Hematopoietic multipotent progenitor cell treated with erythropoietin and hydrocortisone succinate and interleukin-3 and kit ligand, for 15 days (in vitro differentiated cells): ENCODE results near the gene FTH1.
A peak's percentile ranks its signal among the peaks of the same experiment; 100 is the strongest.
"Not testable (repeated sequence)": the region's sequence is repeated elsewhere in the genome, so short reads cannot be mapped to it uniquely, and the experiment has no call there.

Experiments
- DNase-seq: peaks from one replicate; pipeline ENCODE4 v3.0.0-alpha.2; 2015; ENCODE audit warnings: low spot score

The FTH1 gene

DNA sequence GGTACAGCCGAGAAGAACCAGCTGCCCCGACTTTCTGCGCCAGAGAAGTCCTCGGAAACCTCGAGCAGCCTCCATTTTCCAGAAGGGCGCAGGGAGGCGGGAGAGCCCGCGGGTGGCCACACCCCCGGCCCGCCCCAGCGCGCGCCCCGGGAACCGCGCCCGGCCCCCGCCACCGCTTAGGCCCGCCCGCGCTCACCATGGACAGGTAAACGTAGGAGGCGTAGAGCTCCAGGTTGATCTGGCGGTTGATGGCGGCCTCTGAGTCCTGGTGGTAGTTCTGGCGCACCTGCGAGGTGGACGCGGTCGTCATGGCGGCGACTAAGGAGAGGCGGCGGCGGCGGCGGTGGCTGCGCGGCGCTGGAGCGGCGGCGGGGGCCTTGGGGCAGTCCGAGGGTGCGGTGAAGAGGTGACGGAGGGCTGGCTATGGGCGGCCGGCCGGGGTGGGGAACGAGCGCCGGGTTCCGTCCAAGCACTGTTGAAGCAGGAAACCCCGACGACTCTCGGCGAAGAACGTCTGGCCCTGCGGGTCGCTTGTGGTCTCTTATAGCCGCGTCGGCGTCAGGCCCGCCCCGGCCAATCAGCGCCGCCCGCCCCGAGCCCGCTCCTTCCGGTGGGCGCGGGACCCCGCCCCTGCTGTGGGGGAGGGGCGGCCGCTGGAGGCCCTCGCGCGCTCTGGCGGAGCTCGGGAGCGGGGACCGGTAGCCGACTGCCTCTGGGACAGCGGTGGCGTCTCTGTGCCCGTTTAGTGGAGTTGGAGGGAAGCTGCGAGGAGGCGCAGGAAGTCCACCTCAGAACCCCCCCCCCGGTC, at the start of gene FTH1:
Gene FTH1, minus strand, starts transcription at position 519 of the 808 bp plus-strand sequence. Its CDS starts 209 bp downstream, at position 310.
- DNase-seq, result peak; percentile 86

- no peak for DNase-seq
Measured at GRCh38 chr11:62015615-62016014, 48.2 kb upstream of the FTH1 start.

DNA sequence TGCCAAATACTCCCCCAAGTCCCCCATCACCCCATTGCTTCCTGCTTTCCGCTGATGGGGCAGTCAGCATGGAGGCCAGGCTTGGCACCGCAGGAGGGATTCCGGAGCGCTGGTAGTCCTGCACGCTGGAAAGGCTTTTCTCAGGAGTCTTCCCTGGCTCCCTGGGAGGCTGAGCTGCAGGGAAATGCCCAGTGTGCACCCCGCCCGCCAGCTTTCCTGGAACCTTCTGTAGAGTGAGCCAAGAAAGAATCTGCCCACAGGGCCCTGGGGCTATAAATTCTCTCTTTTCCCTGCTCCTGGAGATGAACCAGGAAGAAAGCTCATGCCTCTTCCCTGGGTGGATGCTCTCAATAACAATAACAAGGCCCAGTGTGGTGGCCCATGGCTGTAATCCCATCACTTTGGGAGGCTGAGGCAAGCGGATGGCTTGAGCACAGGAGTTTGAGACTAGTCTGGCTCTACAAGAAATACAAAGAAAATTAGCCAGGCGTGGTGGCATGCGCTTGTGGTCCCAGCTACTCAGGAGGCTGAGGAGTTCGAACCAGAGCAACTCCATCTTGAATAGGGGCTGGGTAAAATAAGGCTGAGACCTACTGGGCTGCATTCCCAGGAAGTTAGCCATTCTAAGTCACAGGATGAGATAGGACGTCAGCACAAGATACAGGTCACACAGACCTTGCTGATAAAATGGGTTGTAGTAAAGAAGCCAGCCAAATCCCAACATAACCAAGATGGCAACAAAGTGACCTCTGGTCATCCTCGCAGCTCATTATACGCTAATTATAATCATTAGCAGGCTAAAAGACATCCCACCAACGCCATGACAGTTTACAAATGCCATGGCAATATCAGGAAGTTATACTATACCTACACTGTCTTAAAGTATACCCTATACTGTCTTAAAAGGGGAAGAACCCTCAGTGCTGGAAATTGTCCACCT, 46.4 kb upstream of the FTH1 start:
- no peak for DNase-seq

GRCh38 chr11:62012832-62013461, 45.5 kb upstream of the FTH1 start:
- no peak for DNase-seq

GRCh38 chr11:62012451-62012831, 45.0 kb upstream of the FTH1 start:
- no peak for DNase-seq

DNA sequence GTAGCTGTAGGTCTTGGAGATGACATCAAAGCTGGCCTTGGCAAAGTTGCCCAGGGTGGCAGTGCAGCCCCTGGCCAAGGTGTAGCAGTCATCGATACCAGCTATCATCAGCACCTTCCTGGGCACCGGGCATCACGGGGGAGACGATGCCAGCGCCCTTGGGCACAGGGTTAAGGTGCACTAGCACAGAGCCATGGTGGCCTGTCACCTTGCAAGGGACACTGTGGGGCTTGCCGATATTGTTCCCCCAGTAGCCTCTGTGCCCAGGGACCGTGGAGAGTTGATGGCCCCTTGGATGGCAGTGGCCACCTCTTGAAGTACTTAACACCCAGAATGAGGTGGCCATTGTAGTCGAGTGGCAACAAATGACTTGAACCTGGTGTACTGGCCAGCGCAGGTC, 44.4 kb upstream of the FTH1 start:
- DNase-seq, result no peak

DNA sequence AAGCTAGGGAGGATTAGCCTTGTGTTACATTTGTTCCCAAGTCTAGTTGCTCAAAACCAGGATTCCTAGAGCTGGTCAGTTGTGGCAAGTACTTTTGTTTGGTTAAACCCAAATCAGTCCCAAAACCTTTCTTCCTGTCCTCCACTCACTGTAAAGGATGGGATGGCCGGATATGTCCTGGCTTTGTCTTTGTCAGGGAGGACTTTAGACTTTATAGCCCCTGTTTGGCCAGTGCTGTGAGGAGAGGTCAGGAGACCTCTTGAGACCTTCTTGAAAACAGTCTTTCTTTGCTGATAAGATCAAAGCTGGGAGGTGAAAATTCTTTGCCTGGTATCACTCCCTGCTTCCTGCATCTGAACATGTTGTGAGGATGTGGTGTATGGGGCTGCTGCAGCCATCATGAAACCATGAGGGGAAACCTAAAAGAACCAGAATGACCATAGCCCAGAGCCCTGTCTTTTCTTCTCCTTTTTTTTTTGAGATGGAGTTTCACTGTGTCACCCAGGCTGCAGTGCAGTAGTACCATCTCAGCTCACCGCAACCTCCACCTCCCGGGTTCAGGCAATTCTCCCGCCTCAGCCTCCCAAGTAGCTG, 43.6 kb upstream of the FTH1 start:
- no peak for DNase-seq

GRCh38 chr11:62008193-62008592, 40.8 kb upstream of the FTH1 start:
- DNase-seq, result no peak

GRCh38 chr11:62004473-62004872, 37.0 kb upstream of the FTH1 start:
- no peak for DNase-seq

DNA sequence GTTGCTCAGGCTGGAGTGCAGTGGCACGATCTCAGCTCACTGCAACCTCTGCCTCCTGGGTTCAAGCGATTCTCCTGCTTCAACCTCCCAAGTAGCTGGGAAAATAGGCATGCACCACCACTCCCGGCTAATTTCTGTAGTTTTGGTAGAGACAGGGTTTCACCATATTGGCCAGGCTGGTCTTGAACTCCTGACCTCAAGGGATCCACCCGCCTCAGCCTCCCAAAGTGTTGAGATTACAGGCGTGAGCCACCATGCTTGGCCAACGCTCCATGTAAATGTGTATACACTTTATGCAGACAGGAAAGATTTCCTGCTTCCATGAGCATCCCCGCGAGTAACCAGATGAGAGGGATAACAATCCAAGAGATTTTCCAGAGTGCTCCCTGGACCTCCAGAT, 34.8 kb upstream of the FTH1 start:
- not testable (repeated sequence) for DNase-seq

DNA sequence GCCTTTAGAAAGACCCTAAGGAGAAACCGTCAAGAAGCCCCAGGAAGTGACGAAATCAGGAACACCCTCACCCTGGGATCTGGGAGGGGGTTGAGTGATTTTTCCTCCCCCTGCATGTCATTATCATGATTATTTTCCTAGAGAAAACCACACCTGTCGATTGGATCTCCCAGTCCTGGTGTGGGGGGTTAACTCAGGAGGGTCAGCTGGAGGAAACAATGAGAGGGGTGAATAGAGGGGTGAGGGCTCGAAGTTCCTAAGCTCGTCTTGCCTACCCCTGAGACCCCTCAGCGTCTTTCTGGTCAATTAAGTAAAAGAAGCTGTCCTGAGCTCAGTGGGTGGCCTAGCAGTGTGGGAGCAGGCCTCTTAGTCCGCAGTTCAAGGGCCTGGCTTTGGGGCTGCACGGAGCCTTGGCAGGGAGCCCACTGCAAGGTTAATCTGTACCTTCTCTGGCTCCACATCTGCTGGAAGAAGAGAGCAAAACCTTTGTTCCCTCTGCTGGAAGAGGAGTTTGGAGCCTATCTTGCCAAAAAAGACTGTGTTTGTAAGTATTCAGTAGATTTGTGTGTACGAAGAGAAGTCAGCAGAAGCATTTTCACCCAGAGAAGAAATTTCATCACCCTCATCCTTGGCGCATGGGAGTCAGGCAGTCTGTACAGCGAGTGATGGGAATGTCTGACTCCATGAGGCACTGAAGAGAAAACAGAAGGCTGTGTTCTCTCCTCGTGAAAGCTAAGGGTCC, 34.2 kb upstream of the FTH1 start:
- no peak for DNase-seq

DNA sequence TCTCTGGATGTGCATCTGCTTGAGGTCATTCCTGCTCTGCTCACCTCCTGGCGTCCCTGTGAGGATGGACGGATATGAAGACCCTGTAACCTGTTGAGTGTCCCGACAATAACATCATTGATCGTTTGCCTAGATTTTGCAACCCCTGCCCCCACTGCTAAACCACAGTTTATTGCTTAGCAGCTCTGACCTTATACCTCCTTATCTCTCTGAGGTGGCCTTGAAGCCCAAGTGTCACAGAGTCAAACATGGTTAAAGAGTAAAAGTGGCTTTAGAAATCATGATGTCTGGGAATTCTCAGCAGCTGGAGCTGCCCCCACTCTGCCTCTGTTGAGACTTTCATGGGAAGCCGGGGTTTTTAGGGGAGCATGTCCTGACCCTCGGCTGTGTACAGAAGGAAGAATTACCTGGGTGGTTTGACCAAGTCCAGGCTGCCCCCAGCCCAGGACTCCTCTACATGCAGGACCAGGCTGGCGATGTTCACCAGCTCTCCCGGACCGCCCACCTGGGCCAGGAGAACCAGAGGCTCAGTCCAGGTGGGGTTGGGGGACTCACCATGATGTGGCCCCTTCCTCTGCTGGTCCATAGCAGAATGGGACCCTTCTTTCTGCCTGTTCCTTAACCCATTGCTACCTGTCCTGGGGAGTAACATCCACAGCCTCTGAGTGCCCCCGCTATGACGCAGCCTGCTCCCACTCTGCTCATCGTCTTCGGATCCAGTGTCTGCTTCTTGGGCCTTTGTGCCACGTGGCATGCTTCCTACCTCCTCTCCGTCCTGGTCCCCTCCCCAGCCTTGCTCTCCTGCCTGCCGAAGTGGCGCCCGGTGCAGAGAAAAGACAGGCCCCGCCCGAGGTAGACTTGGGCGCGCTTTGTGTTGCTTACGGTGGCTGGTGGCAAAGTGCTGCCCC, 33.4 kb upstream of the FTH1 start:
- DNase-seq, result no peak

GRCh38 chr11:61999141-61999975, 31.9 kb upstream of the FTH1 start:
- no peak for DNase-seq

- no peak for DNase-seq
Measured at GRCh38 chr11:61996933-61997332, 29.5 kb upstream of the FTH1 start.

GRCh38 chr11:61994981-61995380, 27.5 kb upstream of the FTH1 start:
- no peak for DNase-seq

GRCh38 chr11:61985869-61986268, 18.4 kb upstream of the FTH1 start:
- DNase-seq, result no peak

- DNase-seq, result no peak
Measured at GRCh38 chr11:61983419-61983818, 16.0 kb upstream of the FTH1 start.

GRCh38 chr11:61980783-61981541, 13.5 kb upstream of the FTH1 start:
- DNase-seq, result no peak
